ENCODE measurements around the gene ACSF3. TPM values are rescaled to one million over a fixed set of nuclear protein-coding genes. Genes with fewer than 3 reads are reported as not detected.

The ACSF3 gene
- total RNA-seq, 4 donors from 2014 or later = 17.8 to 20.7 (median 19.4) TPM

DNA sequence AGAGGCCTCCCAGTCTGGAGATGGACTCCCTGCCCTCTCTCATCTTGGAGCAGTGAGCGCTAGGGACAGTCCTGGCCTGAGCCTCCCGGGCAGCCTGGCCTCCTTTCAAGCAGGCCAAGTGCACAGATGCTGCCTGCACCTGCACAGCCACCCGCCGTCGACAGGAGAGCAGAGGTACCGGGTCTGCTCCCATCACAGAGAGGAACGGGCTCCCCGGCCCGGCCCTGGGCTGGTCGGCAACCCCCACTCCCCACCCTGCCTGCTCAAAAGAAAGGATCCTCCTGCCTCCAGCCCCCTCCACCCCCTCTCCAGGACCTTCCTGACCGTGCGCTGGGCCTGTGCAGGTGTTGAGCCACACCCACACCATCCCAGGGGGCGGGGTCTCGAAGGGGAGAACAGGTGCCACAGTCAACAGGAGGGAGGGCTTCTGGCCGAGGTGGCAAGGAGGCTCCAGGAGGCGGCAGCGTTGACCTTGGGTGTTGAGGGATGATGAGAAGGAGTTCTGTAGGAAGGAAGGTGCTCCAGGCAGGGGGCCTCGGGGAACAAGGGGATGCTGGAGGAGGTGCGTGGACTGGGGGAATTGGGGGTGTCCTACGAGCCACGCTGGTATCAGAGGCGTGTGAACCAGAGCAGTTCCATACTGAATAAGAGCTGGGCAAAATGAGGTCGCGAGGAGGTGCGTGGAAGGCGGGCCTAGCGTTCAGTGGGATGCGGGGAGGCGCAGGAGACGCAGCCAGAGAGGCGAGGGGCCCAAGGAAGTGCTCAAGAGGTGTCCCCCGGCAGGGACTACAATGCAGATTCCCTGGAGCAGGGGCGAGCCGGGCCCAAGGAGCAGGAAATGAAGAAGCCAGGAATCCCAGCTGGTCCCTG, 76.9 kb downstream of the ACSF3 start:
- DNase-seq = no peak
- in situ Hi-C loops (cut with MboI; ENCODE audit: low sequenced_read_pairs in 4 of 4) = no loop called here

DNA sequence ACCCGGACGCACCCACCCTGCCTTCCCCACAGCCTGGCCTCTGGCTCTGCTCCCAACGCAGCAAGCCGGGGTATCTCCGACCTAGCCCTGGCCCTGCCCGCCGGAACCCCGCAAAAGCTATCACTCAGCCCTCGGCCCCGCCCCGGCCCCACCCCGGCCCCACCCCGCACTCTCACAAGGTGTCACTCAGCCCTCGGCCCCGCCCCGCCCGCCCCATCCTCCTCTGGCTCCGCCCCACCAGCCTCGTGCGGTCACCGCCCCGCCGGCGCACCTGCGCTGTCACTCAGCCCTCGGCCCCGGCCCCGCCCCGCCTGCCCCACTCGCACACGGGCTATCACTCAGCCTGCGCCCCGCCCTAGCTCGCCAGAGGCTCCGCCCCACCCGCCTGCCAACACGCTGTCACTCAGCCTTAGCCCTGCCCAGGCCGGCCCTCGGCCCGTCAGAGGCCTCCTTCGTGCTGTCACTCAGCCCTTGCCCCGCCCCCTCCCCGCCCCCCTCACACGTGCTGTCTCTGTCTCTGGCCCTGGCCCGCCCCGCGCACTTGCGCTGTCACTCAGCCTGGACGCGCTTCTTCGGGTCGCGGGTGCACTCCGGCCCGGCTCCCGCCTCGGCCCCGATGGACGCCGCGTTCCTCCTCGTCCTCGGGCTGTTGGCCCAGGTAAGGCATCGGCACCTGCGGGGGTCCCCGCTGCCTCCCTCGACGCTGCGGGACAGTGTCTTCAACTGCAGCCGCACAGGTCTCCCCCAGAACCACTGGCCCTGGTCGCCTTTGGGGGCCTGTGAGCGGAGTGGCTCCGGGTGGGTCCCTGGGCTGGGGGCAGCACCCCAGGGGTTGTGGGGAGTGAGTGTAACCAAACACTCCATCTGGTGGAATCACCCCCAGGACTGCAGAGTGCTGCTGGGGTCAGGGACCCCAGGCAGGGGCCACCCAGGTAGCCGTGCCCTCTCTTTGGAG, 77.8 kb downstream of the ACSF3 start, which contains the start of gene CDH15:
Gene CDH15 (plus strand): TSS at position 533 of the 955 bp plus-strand sequence. CDS start 84 bp downstream, at position 617.
- in situ Hi-C loops (cut with MboI; ENCODE audit: low sequenced_read_pairs in 4 of 4) = no loop called here
- peaks cover 38 to 52% of the 10 kb centered on the region in 2 donors for H3K4me1 ChIP-seq
- no peaks in the 10 kb centered on the region for H3K9me3 ChIP-seq
- peak within 1 kb of the TSS; percentile 74 to 94 (median 78) for H3K4me3 ChIP-seq
- peak; percentile 89 to 96 for TF ChIP-seq POLR2A (IDR thresholded peaks at IDR 0.05)
- TF ChIP-seq, protein P1, sequence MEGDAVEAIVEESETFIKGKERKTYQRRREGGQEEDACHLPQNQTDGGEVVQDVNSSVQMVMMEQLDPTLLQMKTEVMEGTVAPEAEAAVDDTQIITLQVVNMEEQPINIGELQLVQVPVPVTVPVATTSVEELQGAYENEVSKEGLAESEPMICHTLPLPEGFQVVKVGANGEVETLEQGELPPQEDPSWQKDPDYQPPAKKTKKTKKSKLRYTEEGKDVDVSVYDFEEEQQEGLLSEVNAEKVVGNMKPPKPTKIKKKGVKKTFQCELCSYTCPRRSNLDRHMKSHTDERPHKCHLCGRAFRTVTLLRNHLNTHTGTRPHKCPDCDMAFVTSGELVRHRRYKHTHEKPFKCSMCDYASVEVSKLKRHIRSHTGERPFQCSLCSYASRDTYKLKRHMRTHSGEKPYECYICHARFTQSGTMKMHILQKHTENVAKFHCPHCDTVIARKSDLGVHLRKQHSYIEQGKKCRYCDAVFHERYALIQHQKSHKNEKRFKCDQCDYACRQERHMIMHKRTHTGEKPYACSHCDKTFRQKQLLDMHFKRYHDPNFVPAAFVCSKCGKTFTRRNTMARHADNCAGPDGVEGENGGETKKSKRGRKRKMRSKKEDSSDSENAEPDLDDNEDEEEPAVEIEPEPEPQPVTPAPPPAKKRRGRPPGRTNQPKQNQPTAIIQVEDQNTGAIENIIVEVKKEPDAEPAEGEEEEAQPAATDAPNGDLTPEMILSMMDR (IDR thresholded peaks at IDR 0.05 in 4 of 5, conservative IDR thresholded peaks at IDR 0.05 in 1 of 5) = no peak
- peaks cover 4 to 11% (median 9%) of the 10 kb centered on the region in 3 donors for H3K27me3 ChIP-seq
- no peaks in the 10 kb centered on the region for H3K36me3 ChIP-seq
- DNase-seq = peak; percentile 96 to 99
- intact Hi-C loops (cut with DNase I; ENCODE audit: low total_unique reads) = loop anchor here (1.0 to 2.0 kb wide), 5 partner anchors 29 to 485 kb away; partner anchors contain the start of genes APRT, SLC22A31, SNAI3 and TRAPPC2L
- H3K27ac ChIP-seq = peak within 1 kb of the TSS; percentile 91 to 99 (median 96)
- peak; percentile 71 to 82 for ATAC-seq

More for the DNA sequence above, 76.9 kb downstream of the ACSF3 start:
- H3K4me3 ChIP-seq = peak overlapping the region; percentile 29 to 52 (median 36)
- H3K27me3 ChIP-seq = peaks cover 4 to 11% (median 9%) of the 10 kb centered on the region in 3 donors
- TF ChIP-seq, protein P1 (IDR thresholded peaks at IDR 0.05 in 4 of 5, conservative IDR thresholded peaks at IDR 0.05 in 1 of 5) = no peak
- no peak for TF ChIP-seq POLR2A (IDR thresholded peaks at IDR 0.05)
- intact Hi-C loops (cut with DNase I; ENCODE audit: low total_unique reads) = loop anchor here (1.0 to 2.0 kb wide), 5 partner anchors 30 to 484 kb away; partner anchors contain the start of genes APRT, SLC22A31, SNAI3 and TRAPPC2L
- no peaks in the 10 kb centered on the region for H3K36me3 ChIP-seq
- H3K4me1 ChIP-seq = peaks cover 38 to 46% of the 10 kb centered on the region in 2 donors
- H3K27ac ChIP-seq = peak overlapping the region; percentile 39 to 62 (median 52)
- ATAC-seq = no peak
- no peaks in the 10 kb centered on the region for H3K9me3 ChIP-seq

DNA sequence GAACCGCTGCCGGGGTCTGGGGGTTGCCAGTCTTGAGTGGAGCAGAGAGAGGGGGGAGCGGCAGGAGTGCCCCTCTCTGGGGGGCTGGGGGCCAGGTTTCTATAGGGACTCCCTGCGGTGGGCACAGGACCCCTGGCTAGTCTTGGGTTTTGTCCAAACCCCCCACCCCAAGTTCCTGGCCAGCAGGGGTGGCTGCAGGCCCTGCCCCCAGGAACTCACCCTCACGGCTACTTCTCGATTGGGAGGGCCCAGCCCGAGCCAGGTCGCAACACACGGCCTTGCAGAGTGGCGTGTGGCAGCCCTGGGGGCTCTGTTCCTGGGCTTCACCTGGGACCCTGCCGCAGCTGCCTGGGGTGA, 78.5 kb downstream of the ACSF3 start:
- in situ Hi-C loops (cut with MboI; ENCODE audit: low sequenced_read_pairs in 4 of 4) (no loop called here), intact Hi-C loops (cut with DNase I; ENCODE audit: low total_unique reads) (no loop called here)
- H3K9me3 ChIP-seq = no peaks in the 10 kb centered on the region
- peaks cover 38 to 50% of the 10 kb centered on the region in 2 donors for H3K4me1 ChIP-seq
- peak in 1 of 2 donors; percentile 17 for ATAC-seq
- H3K27ac ChIP-seq = peak overlapping the region; percentile 91 to 99 (median 96)
- DNase-seq = no peak
- H3K4me3 ChIP-seq = peak overlapping the region; percentile 74 to 94 (median 78)
- TF ChIP-seq POLR2A (IDR thresholded peaks at IDR 0.05) = no peak
- TF ChIP-seq, protein P1 (IDR thresholded peaks at IDR 0.05 in 4 of 5, conservative IDR thresholded peaks at IDR 0.05 in 1 of 5) = no peak
- no peaks in the 10 kb centered on the region for H3K36me3 ChIP-seq
- H3K27me3 ChIP-seq = peaks cover 3 to 11% (median 4%) of the 10 kb centered on the region in 3 donors

DNA sequence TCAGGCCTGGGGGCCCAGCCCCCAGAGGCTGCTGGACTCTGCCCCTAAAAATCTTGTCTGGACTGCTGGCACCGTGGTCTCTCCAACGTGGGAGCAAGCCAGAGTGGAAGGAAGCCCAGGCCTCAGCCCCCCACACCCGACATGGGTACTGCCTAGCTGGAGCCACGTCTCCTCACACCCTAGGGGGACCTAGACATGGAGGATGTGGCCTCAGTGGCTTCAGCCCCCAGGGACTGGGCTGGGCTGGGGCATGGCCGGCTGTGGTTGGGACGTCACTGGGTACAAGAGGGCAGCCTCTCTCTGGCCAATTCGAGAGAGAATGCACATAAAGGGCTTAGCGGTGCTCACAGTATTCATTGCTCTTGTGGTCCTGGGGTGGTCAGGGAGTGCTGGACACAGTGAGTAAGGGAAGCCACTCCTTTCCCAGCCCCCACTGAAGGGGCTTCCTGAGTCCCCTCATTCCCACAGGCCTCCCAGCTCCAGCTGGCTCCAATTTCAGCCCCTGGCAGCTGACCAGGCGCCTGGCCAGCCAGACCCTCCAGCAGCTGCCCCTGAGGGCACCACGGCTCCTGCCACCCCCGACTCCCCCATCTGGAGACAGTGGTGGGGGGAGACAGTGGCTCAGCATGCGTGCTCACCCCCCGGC, 79.0 kb downstream of the ACSF3 start:
- in situ Hi-C loops (cut with MboI; ENCODE audit: low sequenced_read_pairs in 4 of 4) = no loop called here
- H3K4me3 ChIP-seq = peak overlapping the region; percentile 74 to 94 (median 78)
- H3K9me3 ChIP-seq = no peaks in the 10 kb centered on the region
- H3K27ac ChIP-seq = peak overlapping the region; percentile 91 to 99 (median 96)
- no peaks in the 10 kb centered on the region for H3K36me3 ChIP-seq
- ATAC-seq = peak in 1 of 2 donors; percentile 16
- no peak for TF ChIP-seq POLR2A (IDR thresholded peaks at IDR 0.05)
- TF ChIP-seq, protein P1 (IDR thresholded peaks at IDR 0.05 in 4 of 5, conservative IDR thresholded peaks at IDR 0.05 in 1 of 5) = no peak
- intact Hi-C loops (cut with DNase I; ENCODE audit: low total_unique reads) = no loop called here
- H3K27me3 ChIP-seq = peaks cover 3 to 11% (median 4%) of the 10 kb centered on the region in 3 donors
- no peak for DNase-seq
- peaks cover 35 to 48% of the 10 kb centered on the region in 2 donors for H3K4me1 ChIP-seq

All from gastrocnemius medialis (tissue), 4 donors.